PFSK-1 (cell line): ENCODE results near the gene MSI1.

Experiments used
- FOXP2 ChIP-seq: optimal IDR thresholded peaks from 2 replicates; pipeline ENCODE3; 2011; ENCODE audit warnings: borderline replicate concordance, control low read depth, inconsistent platforms; ENCODE audit not compliant: insufficient read depth; ENCODE audit errors: extremely low read length, extremely low read depth
- POLR2AphosphoS5 ChIP-seq: IDR thresholded peaks from 2 replicates; pipeline ENCODE4 v1.6.1; 2012; ENCODE audit warnings: low read depth, mild to moderate bottlenecking, control low read depth, low read length, moderate library complexity
- REST ChIP-seq, 2 experiments: IDR thresholded peaks; 2 replicates each; pipeline versions ENCODE4 v1.6.1 to v1.8.0; 2011 to 2012; ENCODE audit warnings: low read depth in 2 of 2, low read length in 2 of 2, control low read depth in 1 of 2, inconsistent platforms in 1 of 2, mild to moderate bottlenecking in 1 of 2, moderate library complexity in 1 of 2; ENCODE audit not compliant: insufficient read depth in 1 of 2
- SIN3A ChIP-seq: IDR thresholded peaks from 2 replicates; pipeline ENCODE4 v1.6.1; 2012; ENCODE audit warnings: mild to moderate bottlenecking, low read length, moderate library complexity, borderline replicate concordance; ENCODE audit not compliant: insufficient read depth
- TAF1 ChIP-seq: IDR thresholded peaks from 2 replicates; pipeline ENCODE4 v1.6.1; 2012; ENCODE audit warnings: low read length, control low read depth, borderline replicate concordance; ENCODE audit not compliant: insufficient read depth

The MSI1 gene

GRCh38 chr12:120343692-120344091, 25.3 kb downstream of the MSI1 start:
- TF ChIP-seq POLR2AphosphoS5 (no peak), FOXP2 (no peak), REST (IDR thresholded peaks at IDR 0.05; ENCODE audit: insufficient read depth in 1 of 2, low read depth in 2 of 2, low read length in 2 of 2) (no peak), SIN3A (no peak), TAF1 (no peak)

GRCh38 chr12:120343039-120343537, 25.9 kb downstream of the MSI1 start:
- no peak for TF ChIP-seq POLR2AphosphoS5
- no peak for TF ChIP-seq REST (IDR thresholded peaks at IDR 0.05; ENCODE audit: insufficient read depth in 1 of 2, low read depth in 2 of 2, low read length in 2 of 2)
- TF ChIP-seq TAF1: no peak
- TF ChIP-seq FOXP2: no peak
- no peak for TF ChIP-seq SIN3A

GRCh38 chr12:120342175-120343038, 26.6 kb downstream of the MSI1 start:
- no peak for TF ChIP-seq POLR2AphosphoS5
- TF ChIP-seq REST (IDR thresholded peaks at IDR 0.05; ENCODE audit: insufficient read depth in 1 of 2, low read depth in 2 of 2, low read length in 2 of 2): no peak
- no peak for TF ChIP-seq TAF1
- no peak for TF ChIP-seq FOXP2
- TF ChIP-seq SIN3A: no peak

- TF ChIP-seq FOXP2 (no peak), REST (IDR thresholded peaks at IDR 0.05; ENCODE audit: insufficient read depth in 1 of 2, low read depth in 2 of 2, low read length in 2 of 2) (no peak), POLR2AphosphoS5 (no peak), SIN3A (no peak), TAF1 (no peak)
Observed at GRCh38 chr12:120339256-120339655, 29.7 kb downstream of the MSI1 start.
